WTC11 (cell line): ENCODE results near the gene IL6R. TPM values are rescaled to one million over a fixed set of nuclear protein-coding genes. Genes with fewer than 3 reads are reported as not detected.

Experiments
- ATAC-seq: fragments of 200-7000 bp; cut with Tn5 transposase; 2 replicates; pipeline ENCODE4 v1.10.0; 2021; ENCODE audit warnings: mild to moderate bottlenecking, moderate library complexity
- CTCF ChIA-PET: fragments of 300-600 bp; sonication (Branson Sonifier 250); formaldehyde crosslinking; loops from one replicate; lab custom pipeline; 2021; ENCODE audit warnings: antibody characterized with exemption; lab: Charles Lee
- POLR2A ChIA-PET: fragments of 350-600 bp; sonication (Branson Sonifier 250); formaldehyde crosslinking; loops from one replicate; lab custom pipeline; 2021; ENCODE audit warnings: antibody characterized with exemption; lab: Charles Lee
- DNase-seq: peaks from one replicate; pipeline ENCODE4 v3.0.0; 2021; ENCODE audit warnings: low spot score
- H3K27ac Mint-ChIP-seq: 2 replicates; pipeline ENCODE4 v1.8.0; 2021; ENCODE audit warnings: mixed read lengths
- H3K27me3 Mint-ChIP-seq: 2 replicates; pipeline ENCODE4 v1.8.0; 2021; ENCODE audit warnings: low read depth, mild to moderate bottlenecking, moderate library complexity, mixed read lengths
- H3K36me3 Mint-ChIP-seq: 2 replicates; pipeline ENCODE4 v1.8.0; 2021; ENCODE audit warnings: mixed read lengths
- H3K4me1 Mint-ChIP-seq: 2 replicates; pipeline ENCODE4 v1.8.0; 2022; ENCODE audit warnings: mixed read lengths
- H3K4me3 Mint-ChIP-seq: 2 replicates; pipeline ENCODE4 v1.8.0; 2021; ENCODE audit warnings: mild to moderate bottlenecking, moderate library complexity, mixed read lengths
- H3K9me3 Mint-ChIP-seq: 2 replicates; pipeline ENCODE4 v1.8.0; 2021; ENCODE audit warnings: mixed read lengths
- ARID4B ChIP-seq: sonication (generic); formaldehyde crosslinking; IDR thresholded peaks from 2 replicates; pipeline ENCODE4 v1.8.0; 2023; ENCODE audit warnings: missing genetic modification reagents, mild to moderate bottlenecking, borderline replicate concordance
- CBFB ChIP-seq: sonication (generic); formaldehyde crosslinking; IDR thresholded peaks from 2 replicates; pipeline ENCODE4 v1.8.1; 2022; ENCODE audit warnings: mild to moderate bottlenecking, low read depth, missing genetic modification reagents
- CTCF ChIP-seq: fragments of 200-600 bp; IDR thresholded peaks from 2 replicates; pipeline ENCODE4 v1.8.0; 2022; ENCODE audit warnings: antibody characterized with exemption
- E2F1 ChIP-seq: sonication (generic); formaldehyde crosslinking; IDR thresholded peaks from 2 replicates; pipeline ENCODE4 v1.8.0; 2022; ENCODE audit warnings: mild to moderate bottlenecking, missing genetic modification reagents
- ERG ChIP-seq: fragments of 250-450 bp; sonication (Bioruptor Pico); IDR thresholded peaks from 2 replicates; pipeline ENCODE4 v1.8.0; 2021; ENCODE audit warnings: mild to moderate bottlenecking
- HMGXB4 ChIP-seq: sonication (generic); formaldehyde crosslinking; IDR thresholded peaks from 2 replicates; pipeline ENCODE4 v1.8.1; 2023; ENCODE audit warnings: mild to moderate bottlenecking, moderate library complexity, missing genetic modification reagents
- JAZF1 ChIP-seq: fragments of 250-450 bp; sonication (Bioruptor Pico); IDR thresholded peaks from 2 replicates; pipeline ENCODE4 v1.9.0; 2021; ENCODE audit warnings: moderate library complexity, mild to moderate bottlenecking, inconsistent platforms
- MXD4 ChIP-seq: fragments of 250-450 bp; sonication (Bioruptor Pico); IDR thresholded peaks from 2 replicates; pipeline ENCODE4 v1.8.0; 2021; ENCODE audit warnings: mild to moderate bottlenecking, moderate library complexity, borderline replicate concordance
- NR2C2 ChIP-seq: sonication (generic); formaldehyde crosslinking; IDR thresholded peaks from 2 replicates; pipeline ENCODE4 v1.8.0; 2022; ENCODE audit warnings: mild to moderate bottlenecking, missing genetic modification reagents
- RELA ChIP-seq: sonication (generic); formaldehyde crosslinking; IDR thresholded peaks from 2 replicates; pipeline ENCODE4 v1.8.1; 2022; ENCODE audit warnings: missing genetic modification reagents, mild to moderate bottlenecking, borderline replicate concordance
- RORB ChIP-seq: fragments of 250-450 bp; sonication (Bioruptor Pico); IDR thresholded peaks from 2 replicates; pipeline ENCODE4 v1.9.0; 2021; ENCODE audit warnings: mild to moderate bottlenecking
- SMAD4 ChIP-seq: sonication (generic); formaldehyde crosslinking; IDR thresholded peaks from 2 replicates; pipeline ENCODE4 v1.8.0; 2022; ENCODE audit warnings: mild to moderate bottlenecking, missing genetic modification reagents
- SP1 ChIP-seq: sonication (generic); formaldehyde crosslinking; conservative IDR thresholded peaks from 2 replicates; pipeline ENCODE4 v1.8.1; 2022; ENCODE audit warnings: missing genetic modification reagents
- TEAD4 ChIP-seq: sonication (generic); formaldehyde crosslinking; IDR thresholded peaks from 2 replicates; pipeline ENCODE4 v1.8.0; 2022; ENCODE audit warnings: mild to moderate bottlenecking, missing genetic modification reagents
- TP53 ChIP-seq: sonication (generic); formaldehyde crosslinking; IDR thresholded peaks from 2 replicates; pipeline ENCODE4 v1.8.1; 2023; ENCODE audit warnings: mild to moderate bottlenecking, missing genetic modification reagents
- ZBTB43 ChIP-seq: sonication (generic); formaldehyde crosslinking; IDR thresholded peaks from 2 replicates; pipeline ENCODE4 v1.8.1; 2023; ENCODE audit warnings: mild to moderate bottlenecking, missing genetic modification reagents
- ZNF121 ChIP-seq: sonication (generic); formaldehyde crosslinking; IDR thresholded peaks from 2 replicates; pipeline ENCODE4 v1.8.0; 2023; ENCODE audit warnings: missing genetic modification reagents
- ZNF219 ChIP-seq: sonication (generic); formaldehyde crosslinking; IDR thresholded peaks from 2 replicates; pipeline ENCODE4 v1.8.0; 2023; ENCODE audit warnings: missing genetic modification reagents, mild to moderate bottlenecking, borderline replicate concordance
- ZNF416 ChIP-seq: fragments of 250-450 bp; sonication (Bioruptor Pico); IDR thresholded peaks from 2 replicates; pipeline ENCODE4 v1.9.0; 2021; ENCODE audit warnings: mild to moderate bottlenecking, inconsistent platforms
- total RNA-seq: library from RNA; stranded (reverse); gene quantifications from 3 replicates; pipeline ENCODE4 v1.2.3, GENCODE V29; 2021

Gene IL6R
- total RNA-seq, 1 experiment from 2014 or later, result 7.0 TPM

GRCh38 chr1:154481053-154481452 lies 75.9 kb downstream of the IL6R start:
- ATAC-seq (no peak), DNase-seq (no peak)
- ChIA-PET CTCF (interaction anchor here (0.6 to 9.0 kb wide), 18 partner anchors 12 to 1517 kb away, joined by 3 to 189 read pairs (median 4); partner anchors contain the start of genes CHRNB2 and UBE2Q1), POLR2A (no interaction called here)
- no peak overlapping the region for H3K4me3 Mint-ChIP-seq
- peaks cover 24% of the 10 kb centered on the region for H3K4me1 Mint-ChIP-seq
- TF ChIP-seq E2F1 (no peak), ZNF219 (CRISPR knock-in tag) (no peak), ZBTB43 (CRISPR knock-in tag) (no peak), RORB (CRISPR knock-in tag) (no peak), TP53 (CRISPR knock-in tag) (no peak), ZNF121 (no peak), SP1 (CRISPR knock-in tag) (no peak), CBFB (CRISPR knock-in tag) (no peak), MXD4 (CRISPR knock-in tag) (no peak), ZNF416 (CRISPR knock-in tag) (no peak), ERG (CRISPR knock-in tag) (no peak), SMAD4 (CRISPR knock-in tag) (no peak), JAZF1 (CRISPR knock-in tag) (no peak), CTCF (no peak), NR2C2 (no peak), RELA (CRISPR knock-in tag) (no peak), ARID4B (no peak), HMGXB4 (CRISPR knock-in tag) (no peak), TEAD4 (CRISPR knock-in tag) (no peak)
- no peak overlapping the region for H3K27ac Mint-ChIP-seq
- H3K9me3 Mint-ChIP-seq, result no peaks in the 10 kb centered on the region
- no peaks in the 10 kb centered on the region for H3K27me3 Mint-ChIP-seq
- H3K36me3 Mint-ChIP-seq, result no peaks in the 10 kb centered on the region
